ENCODE results near the gene LPAR4.

DNA sequence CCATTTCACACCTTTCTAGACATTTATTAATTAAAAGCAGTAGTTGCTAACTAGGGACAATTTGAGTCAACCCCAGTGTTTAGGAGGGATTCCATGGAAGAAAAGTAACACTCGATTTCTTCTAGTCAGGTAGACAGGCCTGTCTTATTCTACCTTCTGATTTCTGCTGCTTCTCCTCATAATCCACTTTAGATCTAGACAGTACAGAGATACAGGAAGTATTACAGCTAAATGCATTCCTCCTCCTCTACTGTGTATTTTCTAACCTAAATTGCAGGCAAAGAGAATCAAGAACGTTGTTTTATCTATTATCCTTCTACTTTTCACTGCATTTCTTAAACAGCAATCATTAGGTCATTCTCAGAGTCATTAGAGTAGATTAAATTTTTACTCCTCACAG is 52.6 kb downstream of the LPAR4 start:
- TF ChIP-seq POLR2AphosphoS5 (IDR thresholded peaks at IDR 0.05; ENCODE audit: low read depth, low read length) (no peak), POLR2A (IDR thresholded peaks at IDR 0.05; ENCODE audit: low read depth, low read length) (no peak), TAF1 (IDR thresholded peaks at IDR 0.05; ENCODE audit: borderline replicate concordance, low read depth, low read length) (no peak)

Data from GM12892 (cell line).